ENCODE results near the gene CALML5. TPM values are rescaled to one million over a fixed set of nuclear protein-coding genes. Genes with fewer than 3 reads are reported as not detected.

CALML5 gene
- polyA plus RNA-seq, 1 of the 3 experiments (the other 2 are of a cell fraction), result not detected

DNA sequence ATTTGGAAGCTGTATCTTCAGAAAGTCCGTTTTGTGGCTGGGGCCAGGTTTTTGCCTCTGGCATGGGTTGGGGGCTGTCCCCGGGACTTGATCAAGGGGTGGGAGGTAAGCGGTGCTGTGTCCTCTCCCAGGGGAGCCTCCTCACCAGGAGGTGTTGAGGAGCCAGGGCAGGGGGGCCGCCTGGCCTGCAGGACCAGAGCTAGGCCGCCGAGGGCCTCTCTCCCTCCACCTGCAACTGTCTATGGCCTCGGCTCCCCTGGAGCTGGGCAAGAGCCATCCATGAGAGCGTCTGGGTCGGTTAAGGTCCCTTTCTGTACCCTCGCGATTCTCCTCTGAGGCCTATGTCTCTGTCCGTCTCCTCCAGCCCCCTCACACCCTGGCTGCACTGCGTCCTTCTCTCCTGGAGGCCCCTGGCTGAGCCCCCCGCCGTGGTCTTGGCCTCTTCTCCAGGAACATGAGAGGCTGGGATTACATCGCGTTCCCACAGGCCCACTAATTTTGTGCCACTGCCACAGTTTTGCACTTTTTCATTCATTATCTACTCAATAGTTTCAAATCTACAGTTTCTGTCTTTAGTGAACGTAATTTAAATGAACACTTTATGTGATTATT, 20.6 kb downstream of the CALML5 start:
- 87% methylated on average over 14 of the region's 18 CpGs for WGBS (ENCODE audit: low lambda C conversion rate)
- no peaks in the 10 kb centered on the region for H3K9me2 ChIP-seq
- no peaks in the 10 kb centered on the region for H3K36me3 ChIP-seq (replicated peaks in 1 of 2; ENCODE audit: control insufficient read depth in 1 of 2, insufficient read depth in 2 of 2, low read length in 1 of 2)
- TF ChIP-seq NFIC (IDR thresholded peaks at IDR 0.05; ENCODE audit: borderline replicate concordance) (no peak), EZH2phosphoT487 (IDR thresholded peaks at IDR 0.05; ENCODE audit: borderline replicate concordance, low read depth) (no peak), RXRA (IDR thresholded peaks at IDR 0.05; ENCODE audit: borderline replicate concordance, low read depth) (no peak), RAD21 (IDR thresholded peaks at IDR 0.05; ENCODE audit: low read length) (no peak)
- TF ChIP-seq, protein P1, sequence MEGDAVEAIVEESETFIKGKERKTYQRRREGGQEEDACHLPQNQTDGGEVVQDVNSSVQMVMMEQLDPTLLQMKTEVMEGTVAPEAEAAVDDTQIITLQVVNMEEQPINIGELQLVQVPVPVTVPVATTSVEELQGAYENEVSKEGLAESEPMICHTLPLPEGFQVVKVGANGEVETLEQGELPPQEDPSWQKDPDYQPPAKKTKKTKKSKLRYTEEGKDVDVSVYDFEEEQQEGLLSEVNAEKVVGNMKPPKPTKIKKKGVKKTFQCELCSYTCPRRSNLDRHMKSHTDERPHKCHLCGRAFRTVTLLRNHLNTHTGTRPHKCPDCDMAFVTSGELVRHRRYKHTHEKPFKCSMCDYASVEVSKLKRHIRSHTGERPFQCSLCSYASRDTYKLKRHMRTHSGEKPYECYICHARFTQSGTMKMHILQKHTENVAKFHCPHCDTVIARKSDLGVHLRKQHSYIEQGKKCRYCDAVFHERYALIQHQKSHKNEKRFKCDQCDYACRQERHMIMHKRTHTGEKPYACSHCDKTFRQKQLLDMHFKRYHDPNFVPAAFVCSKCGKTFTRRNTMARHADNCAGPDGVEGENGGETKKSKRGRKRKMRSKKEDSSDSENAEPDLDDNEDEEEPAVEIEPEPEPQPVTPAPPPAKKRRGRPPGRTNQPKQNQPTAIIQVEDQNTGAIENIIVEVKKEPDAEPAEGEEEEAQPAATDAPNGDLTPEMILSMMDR (IDR thresholded peaks at IDR 0.05), result no peak
- no peak overlapping the region for H3K9ac ChIP-seq
- H4K20me1 ChIP-seq (ENCODE audit: insufficient read depth), result no peaks in the 10 kb centered on the region
- no peaks in the 10 kb centered on the region for H3K9me3 ChIP-seq
- no peaks in the 10 kb centered on the region for H3F3A ChIP-seq (replicated peaks; ENCODE audit: insufficient read depth)
- ChIA-PET CTCF (interaction anchor here (1.7 kb wide), 1 partner anchor 144 kb away, joined by 4 read pairs; no protein-coding TSS in a partner anchor), POLR2A (no interaction called here)
- H3K27me3 ChIP-seq (ENCODE audit: insufficient read depth), result no peaks in the 10 kb centered on the region
- H3K4me1 ChIP-seq (ENCODE audit: control insufficient read depth in 1 of 2, insufficient read depth in 2 of 2, low read depth in 1 of 2, low read length in 1 of 2), result no peaks in the 10 kb centered on the region
- no peak overlapping the region for H2AFZ ChIP-seq (ENCODE audit: low read depth)
- no peaks in the 10 kb centered on the region for H3K79me2 ChIP-seq (ENCODE audit: insufficient read depth)
- peak; percentile 22 for DNase-seq
- H3K4me3 ChIP-seq (ENCODE audit: low read depth in 2 of 2, low read length in 1 of 2), result no peak overlapping the region
- H3K27ac ChIP-seq (ENCODE audit: low read depth in 2 of 2, low read length in 1 of 2), result no peak overlapping the region
- no peak overlapping the region for H3K4me2 ChIP-seq

DNA sequence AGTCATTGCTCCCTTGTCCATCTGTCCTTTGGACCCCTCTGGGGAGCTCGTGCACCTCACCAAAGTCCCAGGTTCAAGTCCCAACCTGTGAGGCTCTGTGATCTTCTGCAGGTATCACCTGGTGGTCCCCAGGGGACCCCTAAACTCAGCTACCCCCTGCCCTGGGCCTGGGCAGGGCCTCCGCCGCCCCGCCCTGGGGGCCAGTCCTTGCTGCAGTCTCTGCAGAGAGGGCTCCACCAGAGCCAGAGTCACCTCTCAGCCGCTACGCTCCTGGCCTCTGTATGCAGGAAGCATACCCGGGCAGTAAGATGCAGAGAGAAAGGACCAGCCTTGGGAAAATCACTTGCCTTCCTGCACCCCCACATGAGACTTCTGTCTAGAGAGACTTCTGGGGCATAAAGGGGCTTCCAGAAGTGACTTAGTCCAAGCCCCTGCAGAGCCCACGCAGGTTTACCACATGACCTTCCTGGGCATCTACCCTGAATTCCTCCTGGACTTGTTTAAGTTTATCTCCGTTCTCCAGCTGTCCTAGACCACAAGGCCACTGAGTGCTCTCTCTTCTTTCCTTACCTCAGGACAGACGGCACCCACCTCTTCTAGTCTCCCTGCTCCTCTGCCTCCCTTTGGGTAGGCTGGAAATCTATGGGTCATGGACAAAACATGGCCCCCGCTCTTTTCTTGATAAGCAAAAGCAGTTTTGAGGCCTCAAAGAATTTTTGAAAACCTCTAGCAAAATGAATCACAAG, 21.2 kb downstream of the CALML5 start:
- Histone ChIP-seq H3K36me3 (replicated peaks in 1 of 2; ENCODE audit: control insufficient read depth in 1 of 2, insufficient read depth in 2 of 2, low read length in 1 of 2) (no peaks in the 10 kb centered on the region), H3K9ac (no peak overlapping the region), H3K4me2 (no peak overlapping the region), H2AFZ (ENCODE audit: low read depth) (no peak overlapping the region), H3K27ac (ENCODE audit: low read depth in 2 of 2, low read length in 1 of 2) (no peak overlapping the region), H3K27me3 (ENCODE audit: insufficient read depth) (no peaks in the 10 kb centered on the region), H3K9me2 (no peaks in the 10 kb centered on the region), H3K79me2 (ENCODE audit: insufficient read depth) (no peaks in the 10 kb centered on the region), H3K9me3 (no peaks in the 10 kb centered on the region), H3K4me1 (ENCODE audit: control insufficient read depth in 1 of 2, insufficient read depth in 2 of 2, low read depth in 1 of 2, low read length in 1 of 2) (no peaks in the 10 kb centered on the region), H3K4me3 (ENCODE audit: low read depth in 2 of 2, low read length in 1 of 2) (no peak overlapping the region), H3F3A (replicated peaks; ENCODE audit: insufficient read depth) (no peaks in the 10 kb centered on the region), H4K20me1 (ENCODE audit: insufficient read depth) (no peaks in the 10 kb centered on the region)
- DNase-seq, result no peak
- POLR2A ChIA-PET, result no interaction called here
- WGBS (ENCODE audit: low lambda C conversion rate), result 85% methylated on average over 11 of the region's 11 CpGs
- TF ChIP-seq YY1 (IDR thresholded peaks at IDR 0.05; ENCODE audit: low read depth) (no peak), RCOR1 (IDR thresholded peaks at IDR 0.05; ENCODE audit: low read length) (no peak), CHD2 (IDR thresholded peaks at IDR 0.05; ENCODE audit: low read length, partially characterized antibody) (no peak), EZH2phosphoT487 (IDR thresholded peaks at IDR 0.05; ENCODE audit: borderline replicate concordance, low read depth) (no peak), POLR2AphosphoS5 (IDR thresholded peaks at IDR 0.05; ENCODE audit: low read depth, low read length) (no peak), SIN3A (IDR thresholded peaks at IDR 0.05; ENCODE audit: borderline replicate concordance, low read depth, low read length) (no peak), NFIC (IDR thresholded peaks at IDR 0.05; ENCODE audit: borderline replicate concordance) (no peak), RFX5 (IDR thresholded peaks at IDR 0.05; ENCODE audit: low read length) (no peak), JUND (IDR thresholded peaks at IDR 0.05) (no peak), TEAD4 (IDR thresholded peaks at IDR 0.05; ENCODE audit: borderline replicate concordance, insufficient read depth) (no peak), RXRA (IDR thresholded peaks at IDR 0.05; ENCODE audit: borderline replicate concordance, low read depth) (no peak), RAD21 (IDR thresholded peaks at IDR 0.05; ENCODE audit: low read length) (no peak), NRF1 (IDR thresholded peaks at IDR 0.05; ENCODE audit: low read depth, low read length) (no peak), FOXJ3 (CRISPR knock-in tag; IDR thresholded peaks at IDR 0.05) (no peak), SMC3 (IDR thresholded peaks at IDR 0.05; ENCODE audit: low read depth, low read length) (no peak)
- TF ChIP-seq, protein P2, sequence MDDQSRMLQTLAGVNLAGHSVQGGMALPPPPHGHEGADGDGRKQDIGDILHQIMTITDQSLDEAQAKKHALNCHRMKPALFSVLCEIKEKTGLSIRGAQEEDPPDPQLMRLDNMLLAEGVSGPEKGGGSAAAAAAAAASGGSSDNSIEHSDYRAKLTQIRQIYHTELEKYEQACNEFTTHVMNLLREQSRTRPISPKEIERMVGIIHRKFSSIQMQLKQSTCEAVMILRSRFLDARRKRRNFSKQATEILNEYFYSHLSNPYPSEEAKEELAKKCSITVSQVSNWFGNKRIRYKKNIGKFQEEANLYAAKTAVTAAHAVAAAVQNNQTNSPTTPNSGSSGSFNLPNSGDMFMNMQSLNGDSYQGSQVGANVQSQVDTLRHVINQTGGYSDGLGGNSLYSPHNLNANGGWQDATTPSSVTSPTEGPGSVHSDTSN (IDR thresholded peaks at IDR 0.05), result no peak
- TF ChIP-seq, protein P3, sequence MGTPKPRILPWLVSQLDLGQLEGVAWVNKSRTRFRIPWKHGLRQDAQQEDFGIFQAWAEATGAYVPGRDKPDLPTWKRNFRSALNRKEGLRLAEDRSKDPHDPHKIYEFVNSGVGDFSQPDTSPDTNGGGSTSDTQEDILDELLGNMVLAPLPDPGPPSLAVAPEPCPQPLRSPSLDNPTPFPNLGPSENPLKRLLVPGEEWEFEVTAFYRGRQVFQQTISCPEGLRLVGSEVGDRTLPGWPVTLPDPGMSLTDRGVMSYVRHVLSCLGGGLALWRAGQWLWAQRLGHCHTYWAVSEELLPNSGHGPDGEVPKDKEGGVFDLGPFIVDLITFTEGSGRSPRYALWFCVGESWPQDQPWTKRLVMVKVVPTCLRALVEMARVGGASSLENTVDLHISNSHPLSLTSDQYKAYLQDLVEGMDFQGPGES (IDR thresholded peaks at IDR 0.05; ENCODE audit: low read depth, low read length), result no peak
- CTCF ChIA-PET, result interaction anchor here (1.7 kb wide), 1 partner anchor 145 kb away, joined by 4 read pairs; no protein-coding TSS in a partner anchor

Measured in SK-N-SH (cell line).